Activated CD8-positive, alpha-beta T cell treated with anti-CD3 and anti-CD28 coated beads for 36 hours (primary cell): ENCODE results near the gene TRAF2. TPM values are rescaled to one million over a fixed set of nuclear protein-coding genes. Genes with fewer than 3 reads are reported as not detected.
"Not testable (repeated sequence)": the region's sequence is repeated elsewhere in the genome, so short reads cannot be mapped to it uniquely, and the experiment has no call there.

Experiments used
- ATAC-seq: fragments of 200-7000 bp; cut with Tn5 transposase; one replicate; pipeline ENCODE4 v1.10.0; 2021; ENCODE audit warnings: mild to moderate bottlenecking, moderate library complexity
- CTCF ChIA-PET: fragments of 350-600 bp; sonication (Branson Sonifier 250); formaldehyde crosslinking; loops from one replicate; lab custom pipeline; 2021; ENCODE audit warnings: antibody characterized with exemption; lab: Charles Lee
- POLR2A ChIA-PET: fragments of 350-600 bp; sonication (Branson Sonifier 250); formaldehyde crosslinking; loops from one replicate; lab custom pipeline; 2021; ENCODE audit warnings: antibody characterized with exemption; lab: Charles Lee
- DNase-seq: peaks from one replicate; pipeline ENCODE4 v3.0.0-alpha.2; 2020
- H3K27ac Mint-ChIP-seq: one replicate; pipeline ENCODE4 v1.8.0; 2021; ENCODE audit warnings: mild to moderate bottlenecking, mixed read lengths
- H3K27me3 Mint-ChIP-seq: one replicate; pipeline ENCODE4 v1.8.0; 2021; ENCODE audit warnings: mixed read lengths
- H3K36me3 Mint-ChIP-seq: one replicate; pipeline ENCODE4 v1.8.0; 2021; ENCODE audit warnings: low read depth, mixed read lengths
- H3K4me1 Mint-ChIP-seq: one replicate; pipeline ENCODE4 v1.8.0; 2021; ENCODE audit warnings: low read depth, mixed read lengths
- H3K4me3 Mint-ChIP-seq: one replicate; pipeline ENCODE4 v1.8.0; 2021; ENCODE audit warnings: mild to moderate bottlenecking, moderate library complexity, mixed read lengths
- H3K9me3 Mint-ChIP-seq: one replicate; pipeline ENCODE4 v1.8.0; 2021; ENCODE audit warnings: mixed read lengths
- intact Hi-C: fragments of 100-400 bp; cut with micrococcal nuclease; formaldehyde crosslinking; loops from one replicate; pipeline ENCODE4 v1.10.0; 2022
- total RNA-seq, 2 experiments: library from RNA; stranded (reverse); gene quantifications; one replicate each; pipeline ENCODE4 v1.2.3, GENCODE V29; 2021
- TF ChIP-seq, protein P1 (sequence below): fragments of 200-600 bp; IDR thresholded peaks from one replicate; pipeline ENCODE4 v1.8.0; 2022; ENCODE audit warnings: antibody characterized with exemption, mild to moderate bottlenecking

TRAF2 gene
- total RNA-seq, 2 experiments from 2014 or later, result 34.8 to 40.5 TPM

GRCh38 chr9:136863623-136864273, 22.6 kb upstream of the TRAF2 start:
- ATAC-seq, result no peak
- intact Hi-C loops, result no loop called here
- TF ChIP-seq, protein P1, sequence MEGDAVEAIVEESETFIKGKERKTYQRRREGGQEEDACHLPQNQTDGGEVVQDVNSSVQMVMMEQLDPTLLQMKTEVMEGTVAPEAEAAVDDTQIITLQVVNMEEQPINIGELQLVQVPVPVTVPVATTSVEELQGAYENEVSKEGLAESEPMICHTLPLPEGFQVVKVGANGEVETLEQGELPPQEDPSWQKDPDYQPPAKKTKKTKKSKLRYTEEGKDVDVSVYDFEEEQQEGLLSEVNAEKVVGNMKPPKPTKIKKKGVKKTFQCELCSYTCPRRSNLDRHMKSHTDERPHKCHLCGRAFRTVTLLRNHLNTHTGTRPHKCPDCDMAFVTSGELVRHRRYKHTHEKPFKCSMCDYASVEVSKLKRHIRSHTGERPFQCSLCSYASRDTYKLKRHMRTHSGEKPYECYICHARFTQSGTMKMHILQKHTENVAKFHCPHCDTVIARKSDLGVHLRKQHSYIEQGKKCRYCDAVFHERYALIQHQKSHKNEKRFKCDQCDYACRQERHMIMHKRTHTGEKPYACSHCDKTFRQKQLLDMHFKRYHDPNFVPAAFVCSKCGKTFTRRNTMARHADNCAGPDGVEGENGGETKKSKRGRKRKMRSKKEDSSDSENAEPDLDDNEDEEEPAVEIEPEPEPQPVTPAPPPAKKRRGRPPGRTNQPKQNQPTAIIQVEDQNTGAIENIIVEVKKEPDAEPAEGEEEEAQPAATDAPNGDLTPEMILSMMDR, result no peak
- ChIA-PET POLR2A (interaction anchor here (1.3 kb wide), 1 partner anchor 14 kb away, joined by 4 read pairs; no protein-coding TSS in a partner anchor), CTCF (interaction anchor here (1.2 to 1.4 kb wide), 2 partner anchors 18 to 21 kb away, joined by 3 to 5 read pairs; partner anchors contain the start of gene AJM1)
- Mint-ChIP-seq H3K9me3 (no peaks in the 10 kb centered on the region), H3K27ac (no peak overlapping the region), H3K4me1 (peaks cover 10% of the 10 kb centered on the region), H3K27me3 (no peaks in the 10 kb centered on the region), H3K4me3 (no peak overlapping the region), H3K36me3 (peaks cover 15% of the 10 kb centered on the region)
- DNase-seq, result no peak

DNA sequence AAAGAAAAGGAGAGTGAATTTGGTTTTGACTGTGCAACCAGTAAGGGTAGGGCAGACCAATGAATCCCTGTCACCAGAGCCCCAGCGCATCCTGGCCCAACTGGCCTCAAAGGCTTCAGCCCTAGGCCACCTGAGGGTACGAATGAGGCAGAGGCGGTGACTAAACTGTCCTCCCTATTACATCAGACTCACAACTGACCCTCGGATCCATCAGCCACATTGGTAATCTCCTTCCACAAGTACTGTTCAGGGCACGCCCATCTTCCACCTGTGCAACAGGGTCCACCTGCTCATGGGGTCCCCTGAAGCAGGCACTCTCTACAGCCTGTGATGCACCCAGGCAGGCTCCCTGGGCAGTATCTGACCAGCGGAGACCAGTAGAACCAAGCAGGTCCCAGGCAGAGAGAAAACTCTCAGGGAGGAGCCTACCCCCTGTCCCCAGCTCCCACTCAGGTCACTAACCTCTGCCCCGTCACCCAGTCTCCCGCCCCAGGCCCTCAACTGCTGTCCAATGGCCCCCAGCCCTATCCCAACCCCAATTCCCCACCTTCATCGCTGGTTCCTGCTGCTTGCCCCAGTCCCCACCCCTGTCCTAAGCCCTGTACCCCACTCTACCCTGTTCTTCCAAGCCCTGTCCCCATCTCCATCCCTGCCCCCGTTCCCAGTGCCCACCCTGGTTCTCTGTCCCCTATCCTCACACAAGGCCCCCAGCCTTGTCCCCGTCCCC, 21.1 kb upstream of the TRAF2 start:
- DNase-seq (no peak), ATAC-seq (no peak)
- Mint-ChIP-seq H3K4me3 (peak overlapping the region; percentile 77), H3K4me1 (peaks cover 10% of the 10 kb centered on the region), H3K36me3 (peaks cover 15% of the 10 kb centered on the region), H3K9me3 (no peaks in the 10 kb centered on the region), H3K27ac (peak overlapping the region; percentile 73), H3K27me3 (no peaks in the 10 kb centered on the region)
- TF ChIP-seq, protein P1, result no peak
- ChIA-PET POLR2A (interaction anchor here (0.7 to 1.0 kb wide), 2 partner anchors 9 to 20 kb away, joined by 3 read pairs; no protein-coding TSS in a partner anchor), CTCF (no interaction called here)
- intact Hi-C loops, result no loop called here

- ChIA-PET CTCF (no interaction called here), POLR2A (interaction anchor here (0.6 to 1.5 kb wide), 3 partner anchors 16 to 125 kb away, joined by 3 to 4 read pairs (median 3); no protein-coding TSS in a partner anchor)
These were observed 20.6 kb upstream of the TRAF2 start for GRCh38 chr9:136865768-136866103.

GRCh38 chr9:136866898-136867421, 19.4 kb upstream of the TRAF2 start:
- DNase-seq, intact Hi-C loops, H3K4me1 Mint-ChIP-seq, H3K9me3 Mint-ChIP-seq, H3K27me3 Mint-ChIP-seq, ATAC-seq: not testable (repeated sequence)
- H3K36me3 Mint-ChIP-seq, result peaks cover 15% of the 10 kb centered on the region
- H3K27ac Mint-ChIP-seq, result peak overlapping the region; percentile 82
- CTCF ChIA-PET, result interaction anchor here (1.2 to 1.8 kb wide), 2 partner anchors 24 to 75 kb away, joined by 3 to 5 read pairs; partner anchors contain the start of gene AJM1
- POLR2A ChIA-PET, result interaction anchor here (1.2 to 2.0 kb wide), 4 partner anchors 14 to 20 kb away, joined by 3 to 6 read pairs (median 4); partner anchors contain the start of gene TRAF2
- peak overlapping the region; percentile 69 for H3K4me3 Mint-ChIP-seq

More at GRCh38 chr9:136865768-136866103, 20.6 kb upstream of the TRAF2 start:
- peak overlapping the region; percentile 73 for H3K27ac Mint-ChIP-seq
- H3K4me1 Mint-ChIP-seq, result peaks cover 10% of the 10 kb centered on the region
- intact Hi-C loops, result no loop called here
- peak; percentile 17 for ATAC-seq
- peak overlapping the region; percentile 77 for H3K4me3 Mint-ChIP-seq
- peaks cover 15% of the 10 kb centered on the region for H3K36me3 Mint-ChIP-seq
- no peaks in the 10 kb centered on the region for H3K9me3 Mint-ChIP-seq
- TF ChIP-seq, protein P1, result no peak
- no peak for DNase-seq
- H3K27me3 Mint-ChIP-seq, result no peaks in the 10 kb centered on the region

DNA sequence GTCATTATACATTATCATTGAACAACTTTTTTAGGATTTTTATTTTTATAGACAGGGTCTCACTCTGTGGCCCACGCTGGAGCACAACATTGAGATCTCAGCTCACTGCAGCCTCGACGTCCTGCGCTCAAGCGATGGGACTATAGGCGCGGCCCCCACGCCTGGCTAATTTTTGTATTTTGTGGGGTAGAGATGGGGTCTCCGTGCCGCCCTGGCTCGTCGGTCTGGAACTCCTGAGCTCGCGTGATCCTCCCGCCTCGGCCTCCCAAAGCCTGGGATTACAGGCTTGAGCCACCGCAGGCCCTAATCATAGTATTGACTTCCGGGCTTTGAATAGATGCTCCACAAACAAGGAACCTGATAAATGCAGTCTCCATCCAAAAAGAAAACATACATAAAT, 18.8 kb upstream of the TRAF2 start:
- ATAC-seq, result no peak
- H3K4me1 Mint-ChIP-seq, result peaks cover 10% of the 10 kb centered on the region
- peak overlapping the region; percentile 66 for H3K27ac Mint-ChIP-seq
- peak overlapping the region; percentile 69 for H3K4me3 Mint-ChIP-seq
- H3K27me3 Mint-ChIP-seq, result no peaks in the 10 kb centered on the region
- ChIA-PET CTCF (interaction anchor here (1.2 to 1.8 kb wide), 2 partner anchors 25 to 75 kb away, joined by 3 to 5 read pairs; partner anchors contain the start of gene AJM1), POLR2A (interaction anchor here (0.9 to 2.0 kb wide), 3 partner anchors 8 to 15 kb away, joined by 3 to 6 read pairs (median 5); no protein-coding TSS in a partner anchor)
- peaks cover 15% of the 10 kb centered on the region for H3K36me3 Mint-ChIP-seq
- DNase-seq, result no peak
- intact Hi-C loops, result no loop called here
- peaks cover under 1% of the 10 kb centered on the region for H3K9me3 Mint-ChIP-seq
- TF ChIP-seq, protein P1, result no peak
